HG02970 (cell line): ENCODE measurements around the gene CYTIP.
"Not testable (repeated sequence)": the region's sequence is repeated elsewhere in the genome, so short reads cannot be mapped to it uniquely, and the experiment has no call there.

Source experiments
- ATAC-seq: cut with Tn5 transposase; IDR thresholded peaks from one replicate; pipeline ENCODE4 v1.9.1; 2021; ENCODE audit warnings: mild to moderate bottlenecking, moderate library complexity, moderate number of reproducible peaks; ENCODE audit not compliant: unreplicated experiment, low FRiP score

Gene CYTIP

DNA sequence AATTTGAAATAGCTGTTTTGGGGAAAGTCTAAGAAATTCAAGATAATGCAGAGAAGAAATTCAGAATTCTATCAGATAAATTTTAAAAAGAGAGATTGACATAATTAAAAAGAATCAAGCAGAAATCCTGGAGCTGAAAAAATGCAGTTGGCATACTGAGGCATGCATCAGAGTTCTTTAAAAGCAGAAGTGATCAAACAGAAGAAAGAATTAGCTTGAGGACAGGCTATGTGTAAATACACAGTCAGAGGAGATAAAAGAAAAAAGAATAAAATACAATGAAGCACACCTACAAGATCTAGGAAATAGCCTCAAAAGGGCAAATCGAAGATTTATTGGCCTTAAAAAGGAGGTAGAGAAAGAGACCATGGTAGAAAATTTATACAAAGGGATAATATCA lies 57.1 kb downstream of the CYTIP start:
- ATAC-seq: no peak

DNA sequence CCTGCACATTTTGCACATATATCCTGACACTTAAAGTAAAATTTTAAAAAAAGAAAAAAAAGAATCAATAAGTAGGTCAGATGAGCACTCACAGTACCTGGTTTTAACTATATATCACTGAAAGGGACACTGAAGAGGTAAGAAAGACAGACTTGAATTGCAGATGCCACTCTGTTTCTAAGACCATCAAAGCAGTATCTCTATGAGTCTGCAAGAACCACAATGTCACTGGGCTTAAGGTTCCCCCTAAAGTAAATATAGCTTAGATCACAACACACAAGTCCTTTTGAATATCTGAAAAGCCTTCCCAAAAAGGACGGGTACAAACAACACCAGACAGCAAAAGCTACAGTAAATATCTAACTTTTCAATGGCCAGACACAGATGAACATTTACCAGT lies 57.6 kb downstream of the CYTIP start:
- no peak for ATAC-seq

GRCh38 chr2:157377861-157378260 lies 66.0 kb downstream of the CYTIP start:
- ATAC-seq: no peak

DNA sequence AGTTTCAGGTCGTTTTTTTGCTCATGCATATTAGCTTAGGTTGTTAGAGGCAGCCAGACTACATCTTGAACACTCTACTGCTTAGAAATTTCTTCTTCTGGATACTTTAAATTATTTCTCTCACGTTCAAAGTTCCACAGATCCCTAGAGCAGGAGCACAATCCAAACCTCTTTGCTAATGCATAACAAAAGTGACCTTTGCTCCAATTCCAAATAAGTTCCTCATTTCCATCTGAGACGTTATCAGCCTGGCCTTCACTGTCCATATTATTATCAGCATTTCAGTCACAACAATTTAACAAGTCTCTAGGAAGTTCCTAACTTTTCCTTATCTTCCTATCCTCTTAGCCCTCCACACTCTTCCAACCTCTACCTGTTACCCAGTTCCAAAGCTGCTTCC lies 67.8 kb downstream of the CYTIP start:
- ATAC-seq: no peak

GRCh38 chr2:157375384-157375783 lies 68.5 kb downstream of the CYTIP start:
- no peak for ATAC-seq

GRCh38 chr2:157368508-157368907 lies 75.4 kb downstream of the CYTIP start:
- not testable (repeated sequence) for ATAC-seq

- no peak for ATAC-seq
These were observed 76.2 kb downstream of the CYTIP start for GRCh38 chr2:157367704-157368103.
